Kidney (tissue), 14 donors: Measurements from ENCODE around the gene ESRRA. TPM values are rescaled to one million over a fixed set of nuclear protein-coding genes. Genes with fewer than 3 reads are reported as not detected.

ENCODE experiments used
- DNase-seq, 5 donors: peaks; one replicate each; pipeline ENCODE4 v3.0.0-alpha.2; 2013 to 2020
- FAIRE-seq: peaks from 2 replicates; lab custom pipeline; 2012; peaks lifted over from hg19 to GRCh38; lab: Jason Lieb, UNC
- H3K27ac ChIP-seq, 2 donors: one replicate each; pipeline ENCODE4 v1.7.0; 2013; ENCODE audit warnings: low read depth in 2 of 2, low read length in 2 of 2, inconsistent platforms in 1 of 2
- H3K27me3 ChIP-seq: one replicate; pipeline ENCODE4 v1.7.1; 2013; ENCODE audit warnings: low read length, inconsistent platforms; ENCODE audit not compliant: control insufficient read depth, insufficient read depth
- H3K36me3 ChIP-seq, 3 donors: one replicate each; pipeline versions ENCODE4 v1.7.0 to v1.7.1; 2013; ENCODE audit warnings: low read length in 3 of 3, control low read depth in 1 of 3, inconsistent platforms in 1 of 3; ENCODE audit not compliant: insufficient read depth in 3 of 3, control insufficient read depth in 2 of 3
- H3K4me1 ChIP-seq, 3 donors: one replicate each; pipeline versions ENCODE4 v1.7.0 to v1.7.1; 2013; ENCODE audit warnings: low read length in 3 of 3, inconsistent platforms in 1 of 3, low read depth in 1 of 3; ENCODE audit not compliant: control insufficient read depth in 2 of 3, insufficient read depth in 2 of 3
- H3K4me3 ChIP-seq, 3 donors: one replicate each; pipeline versions ENCODE4 v1.7.0 to v1.8.1; 2013; ENCODE audit warnings: low read length in 3 of 3, control low read depth in 1 of 3, inconsistent platforms in 1 of 3
- H3K9ac ChIP-seq, 3 donors: one replicate each; pipeline versions ENCODE4 v1.7.0 to v1.7.1; 2013; ENCODE audit warnings: low read length in 3 of 3, control low read depth in 1 of 3, inconsistent platforms in 1 of 3
- H3K9me3 ChIP-seq, 3 donors: one replicate each; pipeline versions ENCODE4 v1.7.0 to v1.7.1; 2013; ENCODE audit warnings: low read length in 3 of 3, control low read depth in 1 of 3, inconsistent platforms in 1 of 3; ENCODE audit not compliant: control insufficient read depth in 2 of 3, insufficient read depth in 1 of 3
- CTCF ChIP-seq: IDR thresholded peaks from 3 replicates; pipeline ENCODE4 v1.5.1; 2012; ENCODE audit warnings: mild to moderate bottlenecking, moderate library complexity, borderline replicate concordance; ENCODE audit not compliant: insufficient read depth; ENCODE audit errors: extremely low read depth
- intact Hi-C: fragments of 100-400 bp; cut with DNase I; formaldehyde crosslinking; loops from one replicate; pipeline ENCODE4 v1.11.1; 2022
- polyA plus RNA-seq: library from polyadenylated mRNA; stranded (reverse); fragments of 350-450 nt; fragmentation: Illumina TruSeq; extraction: RNeasy Lipid Tissue Mini Kit (QIAGEN cat#74804); gene quantifications from one replicate; pipeline ENCODE4 v1.2.3, GENCODE V29; 2014; ENCODE audit warnings: low read depth, low replicate concordance; ENCODE audit not compliant: insufficient read depth
- total RNA-seq: library from RNA; stranded (reverse); fragmentation: NEBNext Ultra II Directional; extraction: Animal tissue kit (Norgen Biotek cat#: 25700); gene quantifications from one replicate; pipeline ENCODE4 v1.2.1, GENCODE V29; 2021
- donor health status: control.
- donor health status: control.
- donor health status: control.
- donor health status: control.
- donor health status: control.
- donor health status: DM: yes; HTN: yes; CAD: no.
- donor health status: Normal renal cell carcinoma (clear cell type).

The ESRRA gene
- total and polyA plus RNA-seq, 2 donors from 2014 or later: 59.7 to 117 TPM

GRCh38 chr11:64330888-64331287, 25.6 kb downstream of the ESRRA start:
- Histone ChIP-seq H3K4me1 (peaks cover 0 to 10% (median 0%) of the 10 kb centered on the region in 3 donors), H3K9me3 (no peaks in the 10 kb centered on the region), H3K4me3 (no peak overlapping the region), H3K27me3 (no peaks in the 10 kb centered on the region), H3K9ac (no peak overlapping the region), H3K36me3 (no peaks in the 10 kb centered on the region), H3K27ac (no peak overlapping the region)
- no peak for TF ChIP-seq CTCF
- DNase-seq (no peak), FAIRE-seq (no peak)
- intact Hi-C loops: no loop called here

- TF ChIP-seq CTCF: peak; percentile 29
- H3K4me3 ChIP-seq: no peak overlapping the region
- no peaks in the 10 kb centered on the region for H3K27me3 ChIP-seq
- no peak overlapping the region for H3K27ac ChIP-seq
- no peaks in the 10 kb centered on the region for H3K9me3 ChIP-seq
- H3K9ac ChIP-seq: no peak overlapping the region
- DNase-seq: peak in 2 of 5 donors; percentile 49 to 94
- H3K36me3 ChIP-seq: no peaks in the 10 kb centered on the region
- no peak for FAIRE-seq
- H3K4me1 ChIP-seq: peaks cover 0 to 10% (median 0%) of the 10 kb centered on the region in 3 donors
- intact Hi-C loops: no loop called here
Measured at GRCh38 chr11:64331569-64332371, 26.4 kb downstream of the ESRRA start.

GRCh38 chr11:64333556-64333955, 28.2 kb downstream of the ESRRA start:
- peaks cover 0 to 10% (median 0%) of the 10 kb centered on the region in 3 donors for H3K4me1 ChIP-seq
- intact Hi-C loops: no loop called here
- no peak for TF ChIP-seq CTCF
- no peak overlapping the region for H3K9ac ChIP-seq
- no peak overlapping the region for H3K27ac ChIP-seq
- DNase-seq (no peak), FAIRE-seq (no peak)
- H3K27me3 ChIP-seq: no peaks in the 10 kb centered on the region
- H3K36me3 ChIP-seq: no peaks in the 10 kb centered on the region
- H3K9me3 ChIP-seq: no peaks in the 10 kb centered on the region
- no peak overlapping the region for H3K4me3 ChIP-seq
